ENCODE measurements around the gene APIP.

DNA sequence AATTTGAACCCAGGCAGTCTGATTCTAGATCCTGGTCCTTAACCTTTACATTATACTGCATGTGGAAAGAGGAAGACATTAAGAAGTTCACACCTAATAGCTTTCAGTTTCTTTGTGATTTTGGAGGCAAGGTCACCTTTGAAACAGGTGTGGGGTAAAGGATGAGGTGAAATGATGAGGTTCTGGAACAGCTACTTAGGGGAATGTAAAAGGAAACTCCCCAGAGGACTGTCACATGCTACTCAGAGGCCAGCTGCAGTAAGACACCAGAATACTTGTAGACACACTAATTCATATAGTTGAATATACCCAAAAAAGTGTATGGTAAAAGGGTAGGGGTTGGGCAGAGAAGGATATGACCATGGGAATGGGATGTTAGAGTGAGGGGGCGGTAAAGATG is 5.4 kb downstream of the APIP start:
- TF ChIP-seq POLR2AphosphoS5 (IDR thresholded peaks at IDR 0.05) (no peak), EP300 (IDR thresholded peaks at IDR 0.05) (no peak), POLR2A (IDR thresholded peaks at IDR 0.05) (no peak)
- TF ChIP-seq, protein P1, sequence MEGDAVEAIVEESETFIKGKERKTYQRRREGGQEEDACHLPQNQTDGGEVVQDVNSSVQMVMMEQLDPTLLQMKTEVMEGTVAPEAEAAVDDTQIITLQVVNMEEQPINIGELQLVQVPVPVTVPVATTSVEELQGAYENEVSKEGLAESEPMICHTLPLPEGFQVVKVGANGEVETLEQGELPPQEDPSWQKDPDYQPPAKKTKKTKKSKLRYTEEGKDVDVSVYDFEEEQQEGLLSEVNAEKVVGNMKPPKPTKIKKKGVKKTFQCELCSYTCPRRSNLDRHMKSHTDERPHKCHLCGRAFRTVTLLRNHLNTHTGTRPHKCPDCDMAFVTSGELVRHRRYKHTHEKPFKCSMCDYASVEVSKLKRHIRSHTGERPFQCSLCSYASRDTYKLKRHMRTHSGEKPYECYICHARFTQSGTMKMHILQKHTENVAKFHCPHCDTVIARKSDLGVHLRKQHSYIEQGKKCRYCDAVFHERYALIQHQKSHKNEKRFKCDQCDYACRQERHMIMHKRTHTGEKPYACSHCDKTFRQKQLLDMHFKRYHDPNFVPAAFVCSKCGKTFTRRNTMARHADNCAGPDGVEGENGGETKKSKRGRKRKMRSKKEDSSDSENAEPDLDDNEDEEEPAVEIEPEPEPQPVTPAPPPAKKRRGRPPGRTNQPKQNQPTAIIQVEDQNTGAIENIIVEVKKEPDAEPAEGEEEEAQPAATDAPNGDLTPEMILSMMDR (IDR thresholded peaks at IDR 0.05) = no peak
